Heart right ventricle (tissue), 16 donors: Measurements from ENCODE around the gene GALNS. TPM values are rescaled to one million over a fixed set of nuclear protein-coding genes. Genes with fewer than 3 reads are reported as not detected.

ENCODE experiments used
- ATAC-seq, 8 donors: fragments of 200-7000 bp; cut with Tn5 transposase; one replicate each; pipeline ENCODE4 v1.9.1; 2020; ENCODE audit warnings: mild to moderate bottlenecking in 8 of 8, moderate library complexity in 8 of 8, moderate number of reproducible peaks in 1 of 8
- DNase-seq, 2 donors: peaks; one replicate each; pipeline ENCODE4 v3.0.0-alpha.2; 2020
- H3K27ac ChIP-seq, 10 donors: fragments of 200-600 bp; sonication (generic) in 2 of 10; one replicate each; pipeline versions ENCODE4 v1.5.0 to v1.8.0; 2020 to 2022; ENCODE audit warnings: mild to moderate bottlenecking in 3 of 10
- H3K27me3 ChIP-seq, 7 donors: fragments of 200-600 bp; one replicate each; pipeline ENCODE4 v1.8.0; 2021 to 2022; ENCODE audit warnings: mild to moderate bottlenecking in 2 of 7
- H3K36me3 ChIP-seq, 9 donors: fragments of 200-600 bp; sonication (generic) in 1 of 9; one replicate each; pipeline versions ENCODE4 v1.5.0 to v1.8.0; 2020 to 2022; ENCODE audit warnings: mild to moderate bottlenecking in 2 of 9
- H3K4me1 ChIP-seq, 9 donors: fragments of 200-600 bp; sonication (generic) in 1 of 9; one replicate each; pipeline versions ENCODE4 v1.5.0 to v1.8.0; 2020 to 2022; ENCODE audit warnings: mild to moderate bottlenecking in 4 of 9
- H3K4me3 ChIP-seq, 10 donors: fragments of 200-600 bp; sonication (generic) in 2 of 10; one replicate each; pipeline versions ENCODE4 v1.5.0 to v1.8.0; 2020 to 2022; ENCODE audit warnings: mild to moderate bottlenecking in 7 of 10, moderate library complexity in 2 of 10
- H3K9me3 ChIP-seq, 11 donors: fragments of 200-600 bp in 10 of 11; sonication (generic) in 2 of 11; one replicate each; pipeline versions ENCODE4 v1.5.0 to v1.8.0; 2013 to 2022; ENCODE audit warnings: mild to moderate bottlenecking in 2 of 11, control low read depth in 1 of 11, moderate library complexity in 1 of 11
- CTCF ChIP-seq, 9 donors: fragments of 200-600 bp; sonication (generic) in 2 of 9; IDR thresholded peaks; one replicate each; pipeline versions ENCODE4 v1.5.0 to v1.8.0; 2021 to 2022; ENCODE audit warnings: antibody characterized with exemption in 9 of 9, mild to moderate bottlenecking in 5 of 9, moderate library complexity in 1 of 9
- WGBS, 2 donors: extraction: QIAGEN DNeasy Blood & Tissue Kit; methylation state at CpG; one replicate each; pipeline ENCODE4 v1.1.7; 2013; ENCODE audit warnings: inconsistent platforms in 1 of 2; 5-methylcytosine and 5-hydroxymethylcytosine counted together
- intact Hi-C, 10 donors: fragments of 100-400 bp; cut with DNase I; formaldehyde crosslinking; loops; one replicate each; pipeline versions ENCODE4 v1.11.1 to v1.14.2; 2022
- polyA plus RNA-seq, 2 donors: library from polyadenylated mRNA; stranded (reverse); fragments of 200-250 nt; gene quantifications; one replicate each; pipeline ENCODE4 v1.2.3, GENCODE V29; 2013
- total RNA-seq, 10 donors: library from RNA; stranded (reverse); fragmentation: NEBNext Ultra II Directional in 3 of 10; extraction: Animal tissue kit (Norgen Biotek cat#: 25700) in 3 of 10; gene quantifications; one replicate each; pipeline versions ENCODE4 v1.2.1 to v1.2.4, GENCODE V29; 2021 to 2023
- donor health status: Arrhythmogenic right ventricular cardiomyopathy.
- donor health status: ischemic (EF 13 %, LVEDD 7.1; RV severe dilation, severe dysfunction).
- donor health status: healthy with polysubstance abuse.
- donor health status: DM: no; HTN: yes; CAD: no.
- donor health status: DM: no; HTN: no; CAD: no.
- donor health status: ischemic (EF 25% LVEDD 6.9; RV normal size, moderate dysfunction).
- donor health status: ischemic (EF 25% LVEDD 5.7; RV mildly dilated, moderate dysfunction).
- donor health status: healthy.
- donor health status: DM: yes; HTN: yes; CAD: no.
- donor health status: Ischemic cardiomyopathy.
- donor health status: ischemic (EF 35%, LVEDD 5.7; RV mildly dilated, moderate dysfunction).
- donor health status: nonischemic (EF 11% LVEDD 7.7; RV severe dilation, severe dysfunction).
- donor health status: DM: yes; HTN: yes; CAD: no.
- donor health status: PGD.
- donor health status: ischemic (EF 29% LVEDD 5.4; RV normal size, mild dysfunction).
- donor health status: nonischemic (EF 23%, LVEDD 6.1; RV moderate dilation, normal function).

Gene GALNS
- total and polyA plus RNA-seq, 12 donors = 11.5 to 18.7 (median 13.8) TPM

DNA sequence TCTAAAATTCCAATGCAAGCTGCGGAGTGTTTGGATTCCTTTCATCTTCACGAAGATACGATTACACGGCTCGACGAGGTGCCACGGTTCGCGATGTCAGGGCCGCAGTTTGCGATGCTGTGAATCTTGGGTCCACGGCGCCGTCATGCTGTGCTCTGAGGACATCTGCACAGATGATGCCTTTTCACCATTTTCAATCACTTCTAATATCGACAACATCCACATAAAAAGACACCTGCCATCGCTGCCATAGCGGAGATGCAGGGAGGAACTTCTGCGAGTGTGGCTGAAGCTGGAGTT is 38.2 kb downstream of the GALNS start:
- TF ChIP-seq CTCF (IDR thresholded peaks at IDR 0.05) = no peak
- intact Hi-C loops = loop anchor here in 7 of 10 donors (5.0 to 10.0 kb wide), 7 partner anchors 34 to 356 kb away; partner anchors contain the start of genes CDH15 (in 2 of the 7), GALNS (in 1 of the 7) and TRAPPC2L (in 1 of the 7)
- no peak for ATAC-seq
- no peak for DNase-seq
- Histone ChIP-seq H3K9me3 (no peaks in the 10 kb centered on the region), H3K4me1 (peaks cover 0 to 3% (median 0%) of the 10 kb centered on the region in 9 donors), H3K27me3 (no peaks in the 10 kb centered on the region), H3K27ac (no peak overlapping the region), H3K36me3 (peaks cover 0 to 29% (median 7%) of the 10 kb centered on the region in 9 donors), H3K4me3 (no peak overlapping the region)
- WGBS, 2 donors = 92% methylated on average over 18 of the region's 18 CpGs

GRCh38 chr16:88817785-88818574 is 38.8 kb downstream of the GALNS start:
- WGBS, 2 donors = 90 to 91% methylated on average over 40 of the region's 40 CpGs
- DNase-seq (no peak), ATAC-seq (no peak)
- intact Hi-C loops = loop anchor here in 7 of 10 donors (5.0 to 10.0 kb wide), 7 partner anchors 34 to 357 kb away; partner anchors contain the start of genes CDH15 (in 2 of the 7), GALNS (in 1 of the 7) and TRAPPC2L (in 1 of the 7)
- no peaks in the 10 kb centered on the region for H3K27me3 ChIP-seq
- H3K9me3 ChIP-seq = no peaks in the 10 kb centered on the region
- peaks cover 0 to 8% (median 1%) of the 10 kb centered on the region in 9 donors for H3K4me1 ChIP-seq
- no peak overlapping the region for H3K27ac ChIP-seq
- H3K4me3 ChIP-seq = no peak overlapping the region
- TF ChIP-seq CTCF (IDR thresholded peaks at IDR 0.05) = no peak
- H3K36me3 ChIP-seq = peaks cover 0 to 26% (median 7%) of the 10 kb centered on the region in 9 donors

GRCh38 chr16:88816736-88817535 is 39.8 kb downstream of the GALNS start:
- intact Hi-C loops = loop anchor here in 7 of 10 donors (5.0 to 10.0 kb wide), 7 partner anchors 35 to 358 kb away; partner anchors contain the start of genes CDH15 (in 2 of the 7), GALNS (in 1 of the 7) and TRAPPC2L (in 1 of the 7)
- Histone ChIP-seq H3K4me1 (peaks cover 3 to 17% (median 12%) of the 10 kb centered on the region in 9 donors), H3K27ac (no peak overlapping the region), H3K36me3 (peaks cover 0 to 15% (median 2%) of the 10 kb centered on the region in 9 donors), H3K9me3 (no peaks in the 10 kb centered on the region), H3K27me3 (no peaks in the 10 kb centered on the region), H3K4me3 (no peak overlapping the region)
- DNase-seq (no peak), ATAC-seq (no peak)
- 91 to 92% methylated on average over 41 of the region's 41 CpGs for WGBS, 2 donors
- no peak for TF ChIP-seq CTCF (IDR thresholded peaks at IDR 0.05)
